GM04503 (cell line): ENCODE data around the gene RSU1.

ENCODE experiments used
- DNase-seq: peaks from one replicate; pipeline ENCODE4 v3.0.0-alpha.2; 2012; ENCODE audit warnings: low read depth

RSU1 gene

GRCh38 chr10:16741540-16741939 is 75.7 kb downstream of the RSU1 start:
- DNase-seq, result no peak

GRCh38 chr10:16737420-16737819 is 79.8 kb downstream of the RSU1 start:
- no peak for DNase-seq

- DNase-seq, result no peak
Observed at GRCh38 chr10:16735671-16736070, 81.6 kb downstream of the RSU1 start.

- DNase-seq, result no peak
Observed at GRCh38 chr10:16732376-16732775, 84.8 kb downstream of the RSU1 start.

GRCh38 chr10:16728266-16728665 is 89.0 kb downstream of the RSU1 start:
- no peak for DNase-seq

- DNase-seq, result no peak
Observed at GRCh38 chr10:16727666-16728065, 89.6 kb downstream of the RSU1 start.

GRCh38 chr10:16724509-16724908 is 92.7 kb downstream of the RSU1 start:
- DNase-seq, result no peak

GRCh38 chr10:16720812-16721211 is 96.4 kb downstream of the RSU1 start:
- DNase-seq, result no peak

- DNase-seq, result peak; percentile 60
Observed at GRCh38 chr10:16717622-16718395, 99.4 kb downstream of the RSU1 start.

- no peak for DNase-seq
Observed at GRCh38 chr10:16716051-16716450, 101.2 kb downstream of the RSU1 start.

- no peak for DNase-seq
Observed at GRCh38 chr10:16713290-16713689, 103.9 kb downstream of the RSU1 start.

- DNase-seq, result no peak
Observed at GRCh38 chr10:16712883-16713282, 104.3 kb downstream of the RSU1 start.

- no peak for DNase-seq
Observed at GRCh38 chr10:16700331-16700730, 116.9 kb downstream of the RSU1 start.

GRCh38 chr10:16699435-16700057 is 117.7 kb downstream of the RSU1 start:
- DNase-seq, result no peak

- DNase-seq, result no peak
Observed at GRCh38 chr10:16698461-16698860, 118.8 kb downstream of the RSU1 start.

GRCh38 chr10:16690417-16690816 is 126.8 kb downstream of the RSU1 start:
- DNase-seq, result no peak

- DNase-seq, result no peak
Observed at GRCh38 chr10:16689696-16690095, 127.5 kb downstream of the RSU1 start.

- DNase-seq, result no peak
Observed at GRCh38 chr10:16689227-16689626, 128.0 kb downstream of the RSU1 start.

GRCh38 chr10:16686054-16686902 is 130.9 kb downstream of the RSU1 start:
- DNase-seq, result no peak

GRCh38 chr10:16685551-16685950 is 131.7 kb downstream of the RSU1 start:
- no peak for DNase-seq

GRCh38 chr10:16681521-16681920 is 135.7 kb downstream of the RSU1 start:
- DNase-seq, result no peak

GRCh38 chr10:16679511-16679910 is 137.7 kb downstream of the RSU1 start:
- no peak for DNase-seq

GRCh38 chr10:16675334-16675733 is 141.9 kb downstream of the RSU1 start:
- DNase-seq, result no peak
